GM19328 (cell line): ENCODE results near the gene PAQR6.
A peak's percentile ranks its signal among the peaks of the same experiment; 100 is the strongest.

Source experiments
- ATAC-seq: cut with Tn5 transposase; IDR thresholded peaks from one replicate; pipeline ENCODE4 v1.9.1; 2021; ENCODE audit warnings: mild to moderate bottlenecking, moderate library complexity; ENCODE audit not compliant: unreplicated experiment

PAQR6 gene

GRCh38 chr1:156200044-156200443 is 47.8 kb downstream of the PAQR6 start:
- ATAC-seq: no peak

- ATAC-seq: no peak
Measured at GRCh38 chr1:156198831-156199349, 49.0 kb downstream of the PAQR6 start.

GRCh38 chr1:156196445-156196844 is 51.4 kb downstream of the PAQR6 start:
- no peak for ATAC-seq

- ATAC-seq: no peak
Measured at GRCh38 chr1:156195853-156196252, 52.0 kb downstream of the PAQR6 start.

GRCh38 chr1:156194300-156194652 is 53.6 kb downstream of the PAQR6 start:
- no peak for ATAC-seq

GRCh38 chr1:156193488-156194299 is 54.2 kb downstream of the PAQR6 start, which contains the start of gene SLC25A44:
Gene SLC25A44 (plus strand): TSS chr1:156194104. CDS start chr1:156199848, 5,744 bp downstream.
- ATAC-seq: peak; percentile 94
